ENCODE results near the gene JADE1. TPM values are rescaled to one million over a fixed set of nuclear protein-coding genes. Genes with fewer than 3 reads are reported as not detected.

JADE1 gene
- polyA plus RNA-seq, 2 of the 4 experiments (the other 2 are of a cell fraction) = 23.7 to 54.6 TPM

DNA sequence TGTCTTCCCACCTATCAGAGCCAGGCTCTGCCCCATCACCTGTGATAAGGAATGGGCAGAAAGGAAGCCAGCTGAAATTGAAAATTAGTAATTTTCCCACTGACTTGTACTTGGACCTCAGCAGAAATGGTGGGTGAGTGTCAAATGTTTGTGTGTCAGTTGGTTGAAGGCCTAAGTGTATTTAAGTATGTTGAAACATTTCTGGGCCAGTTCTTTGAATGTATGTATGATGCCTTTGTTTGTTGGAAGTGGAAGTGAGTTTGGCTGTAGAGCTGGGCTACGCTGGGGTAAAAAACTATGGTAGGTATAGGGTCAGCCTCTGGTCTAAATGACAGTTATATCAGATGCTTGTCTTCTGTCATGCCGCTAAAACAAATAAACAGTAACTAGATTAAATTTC is 27.7 kb downstream of the JADE1 start (continued):
- TF ChIP-seq NFE2L2 (conservative IDR thresholded peaks at IDR 0.05; ENCODE audit: low read length) (no peak), SREBF2 (IDR thresholded peaks at IDR 0.05) (no peak)

DNA sequence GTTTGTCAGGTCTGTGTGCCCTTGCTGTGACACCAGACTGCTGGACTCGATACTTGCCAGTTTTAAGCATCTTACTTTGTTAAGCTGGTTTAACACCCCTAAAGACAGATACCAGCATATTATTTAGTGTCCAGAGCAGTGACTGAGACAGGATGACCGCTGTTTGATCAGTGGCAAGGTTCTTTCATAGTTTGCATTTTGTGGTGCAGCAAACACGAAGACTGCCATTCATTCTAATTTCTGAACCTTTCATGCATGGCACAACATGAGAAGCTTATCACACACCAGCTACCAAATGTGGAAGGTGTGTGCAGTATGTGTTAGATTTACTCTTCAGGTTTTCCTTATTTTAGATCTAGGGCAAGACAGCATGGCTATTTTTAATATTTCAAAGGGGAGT is 28.2 kb downstream of the JADE1 start:
- ATAC-seq = no peak
- Histone ChIP-seq H3K9me3 (no peaks in the 10 kb centered on the region), H3K4me1 (peaks cover 45% of the 10 kb centered on the region; the same call in 2 of the 3 replicates), H3K4me2 (no peak overlapping the region), H3K4me3 (no peak overlapping the region), H3K27ac (no peak overlapping the region)
- ChIA-PET CTCF (no interaction called here), POLR2A (interaction anchor here (0.5 kb wide), 1 partner anchor 12 kb away, joined by 6 read pairs; no protein-coding TSS in a partner anchor)
- 88% methylated on average over 3 of the region's 3 CpGs for WGBS (ENCODE audit: missing lambda C conversion rate)
- TF ChIP-seq ZFP36 (IDR thresholded peaks at IDR 0.05; ENCODE audit: borderline replicate concordance, partially characterized antibody) = no peak
- no peak for FAIRE-seq
- DNase-seq (ENCODE audit: low read depth in 1 of 2, low spot score in 1 of 2) = no peak

DNA sequence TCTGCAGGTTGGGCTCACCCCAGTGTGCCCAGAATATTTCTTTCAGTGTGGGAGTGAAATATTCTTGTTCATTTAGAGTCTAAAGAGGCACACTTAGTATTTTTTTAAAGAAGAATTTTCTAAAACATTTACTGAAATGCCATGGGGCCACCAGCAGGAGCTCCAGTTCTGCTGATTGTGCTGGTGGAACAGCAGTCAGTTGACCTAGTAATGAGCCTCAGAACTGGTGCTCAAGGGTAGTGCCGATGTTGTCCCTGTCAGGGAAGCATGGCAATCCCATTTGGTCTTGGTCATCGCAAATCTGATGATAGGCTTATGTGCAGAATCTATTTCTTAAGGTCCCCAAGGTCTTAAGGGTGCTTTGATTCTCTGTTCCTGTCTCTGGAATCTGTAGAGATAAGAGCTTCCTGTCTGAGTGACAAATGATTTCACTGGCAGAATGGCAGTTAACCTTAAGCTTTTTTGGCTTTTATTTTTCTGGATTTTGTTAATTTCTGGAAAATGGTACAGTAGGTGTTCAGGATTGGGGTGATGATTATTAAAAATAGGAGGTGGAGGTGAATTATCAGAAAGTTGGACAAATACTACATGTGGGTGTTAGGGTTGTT is 31.3 kb downstream of the JADE1 start:
- Histone ChIP-seq H3K4me2 (no peak overlapping the region), H3K27ac (no peak overlapping the region), H3K4me3 (no peak overlapping the region), H3K9me3 (no peaks in the 10 kb centered on the region), H3K4me1 (peaks cover 63% of the 10 kb centered on the region)
- 89% methylated on average over 2 of the region's 2 CpGs for WGBS (ENCODE audit: missing lambda C conversion rate)
- no peak for TF ChIP-seq MYC (IDR thresholded peaks at IDR 0.05; ENCODE audit: borderline replicate concordance, low read length)
- TF ChIP-seq PHF8 (IDR thresholded peaks at IDR 0.05; ENCODE audit: borderline replicate concordance, low read depth) = no peak
- no peak for TF ChIP-seq ZFP36 (IDR thresholded peaks at IDR 0.05; ENCODE audit: borderline replicate concordance, partially characterized antibody)
- TF ChIP-seq MAFK (IDR thresholded peaks at IDR 0.05; ENCODE audit: partially characterized antibody) = no peak
- TF ChIP-seq HOXB5 (CRISPR knock-in tag; IDR thresholded peaks at IDR 0.05) = no peak
- TF ChIP-seq CBX2 (IDR thresholded peaks at IDR 0.05; ENCODE audit: borderline replicate concordance, low read depth) = no peak
- TF ChIP-seq HOXB13 (CRISPR knock-in tag; IDR thresholded peaks at IDR 0.05; ENCODE audit: low read depth) = no peak
- no peak for TF ChIP-seq KDM5A (IDR thresholded peaks at IDR 0.05)
- TF ChIP-seq, protein P1, sequence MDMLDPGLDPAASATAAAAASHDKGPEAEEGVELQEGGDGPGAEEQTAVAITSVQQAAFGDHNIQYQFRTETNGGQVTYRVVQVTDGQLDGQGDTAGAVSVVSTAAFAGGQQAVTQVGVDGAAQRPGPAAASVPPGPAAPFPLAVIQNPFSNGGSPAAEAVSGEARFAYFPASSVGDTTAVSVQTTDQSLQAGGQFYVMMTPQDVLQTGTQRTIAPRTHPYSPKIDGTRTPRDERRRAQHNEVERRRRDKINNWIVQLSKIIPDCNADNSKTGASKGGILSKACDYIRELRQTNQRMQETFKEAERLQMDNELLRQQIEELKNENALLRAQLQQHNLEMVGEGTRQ (IDR thresholded peaks at IDR 0.05) = no peak
- TF ChIP-seq, protein P2, sequence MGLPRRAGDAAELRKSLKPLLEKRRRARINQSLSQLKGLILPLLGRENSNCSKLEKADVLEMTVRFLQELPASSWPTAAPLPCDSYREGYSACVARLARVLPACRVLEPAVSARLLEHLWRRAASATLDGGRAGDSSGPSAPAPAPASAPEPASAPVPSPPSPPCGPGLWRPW (IDR thresholded peaks at IDR 0.05) = no peak
- TF ChIP-seq, protein P3, sequence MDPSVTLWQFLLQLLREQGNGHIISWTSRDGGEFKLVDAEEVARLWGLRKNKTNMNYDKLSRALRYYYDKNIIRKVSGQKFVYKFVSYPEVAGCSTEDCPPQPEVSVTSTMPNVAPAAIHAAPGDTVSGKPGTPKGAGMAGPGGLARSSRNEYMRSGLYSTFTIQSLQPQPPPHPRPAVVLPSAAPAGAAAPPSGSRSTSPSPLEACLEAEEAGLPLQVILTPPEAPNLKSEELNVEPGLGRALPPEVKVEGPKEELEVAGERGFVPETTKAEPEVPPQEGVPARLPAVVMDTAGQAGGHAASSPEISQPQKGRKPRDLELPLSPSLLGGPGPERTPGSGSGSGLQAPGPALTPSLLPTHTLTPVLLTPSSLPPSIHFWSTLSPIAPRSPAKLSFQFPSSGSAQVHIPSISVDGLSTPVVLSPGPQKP (IDR thresholded peaks at IDR 0.05; ENCODE audit: low read depth, low read length) = no peak
- TF ChIP-seq, protein P4, sequence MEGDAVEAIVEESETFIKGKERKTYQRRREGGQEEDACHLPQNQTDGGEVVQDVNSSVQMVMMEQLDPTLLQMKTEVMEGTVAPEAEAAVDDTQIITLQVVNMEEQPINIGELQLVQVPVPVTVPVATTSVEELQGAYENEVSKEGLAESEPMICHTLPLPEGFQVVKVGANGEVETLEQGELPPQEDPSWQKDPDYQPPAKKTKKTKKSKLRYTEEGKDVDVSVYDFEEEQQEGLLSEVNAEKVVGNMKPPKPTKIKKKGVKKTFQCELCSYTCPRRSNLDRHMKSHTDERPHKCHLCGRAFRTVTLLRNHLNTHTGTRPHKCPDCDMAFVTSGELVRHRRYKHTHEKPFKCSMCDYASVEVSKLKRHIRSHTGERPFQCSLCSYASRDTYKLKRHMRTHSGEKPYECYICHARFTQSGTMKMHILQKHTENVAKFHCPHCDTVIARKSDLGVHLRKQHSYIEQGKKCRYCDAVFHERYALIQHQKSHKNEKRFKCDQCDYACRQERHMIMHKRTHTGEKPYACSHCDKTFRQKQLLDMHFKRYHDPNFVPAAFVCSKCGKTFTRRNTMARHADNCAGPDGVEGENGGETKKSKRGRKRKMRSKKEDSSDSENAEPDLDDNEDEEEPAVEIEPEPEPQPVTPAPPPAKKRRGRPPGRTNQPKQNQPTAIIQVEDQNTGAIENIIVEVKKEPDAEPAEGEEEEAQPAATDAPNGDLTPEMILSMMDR (IDR thresholded peaks at IDR 0.05) = no peak
- TF ChIP-seq BHLHE40 (IDR thresholded peaks at IDR 0.05; ENCODE audit: low read depth, low read length) = no peak
- TF ChIP-seq HDAC2 (IDR thresholded peaks at IDR 0.05) = no peak
- DNase-seq (ENCODE audit: low read depth in 1 of 2, low spot score in 1 of 2) (no peak), FAIRE-seq (no peak), ATAC-seq (no peak)
- ChIA-PET POLR2A (no interaction called here), CTCF (interaction anchor here (1.4 kb wide), 1 partner anchor 9 kb away, joined by 3 read pairs; no protein-coding TSS in a partner anchor)

DNA sequence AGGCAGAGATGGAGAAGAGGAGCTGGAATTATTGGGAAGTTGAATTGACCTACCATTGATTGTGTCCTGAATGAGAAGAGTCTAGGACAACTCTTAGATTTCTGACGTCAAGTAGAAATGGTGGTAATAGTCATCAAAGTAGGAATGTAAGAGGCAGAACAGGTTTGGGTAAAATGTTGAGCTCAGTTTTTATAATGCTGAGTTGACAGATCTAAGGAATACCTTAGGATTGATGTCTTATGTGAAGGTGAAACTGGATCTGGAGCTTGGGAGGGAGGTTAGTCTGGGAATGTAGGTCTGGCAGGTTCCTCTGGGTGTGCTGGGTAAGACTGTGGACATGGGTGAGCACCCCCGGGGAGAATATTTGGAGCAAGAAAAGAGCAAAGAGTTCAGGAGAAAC is 31.9 kb downstream of the JADE1 start:
- FAIRE-seq = no peak
- no peak for ATAC-seq
- peaks cover 67% of the 10 kb centered on the region for H3K4me1 ChIP-seq
- no peak overlapping the region for H3K4me2 ChIP-seq
- ChIA-PET POLR2A (interaction anchor here (0.6 kb wide), 1 partner anchor 26 kb away, joined by 3 read pairs; no protein-coding TSS in a partner anchor), CTCF (interaction anchor here (1.4 kb wide), 1 partner anchor 9 kb away, joined by 3 read pairs; no protein-coding TSS in a partner anchor)
- no peaks in the 10 kb centered on the region for H3K9me3 ChIP-seq
- DNase-seq (ENCODE audit: low read depth in 1 of 2, low spot score in 1 of 2) = no peak
- no peak overlapping the region for H3K4me3 ChIP-seq
- no peak overlapping the region for H3K27ac ChIP-seq
- TF ChIP-seq, protein P5, sequence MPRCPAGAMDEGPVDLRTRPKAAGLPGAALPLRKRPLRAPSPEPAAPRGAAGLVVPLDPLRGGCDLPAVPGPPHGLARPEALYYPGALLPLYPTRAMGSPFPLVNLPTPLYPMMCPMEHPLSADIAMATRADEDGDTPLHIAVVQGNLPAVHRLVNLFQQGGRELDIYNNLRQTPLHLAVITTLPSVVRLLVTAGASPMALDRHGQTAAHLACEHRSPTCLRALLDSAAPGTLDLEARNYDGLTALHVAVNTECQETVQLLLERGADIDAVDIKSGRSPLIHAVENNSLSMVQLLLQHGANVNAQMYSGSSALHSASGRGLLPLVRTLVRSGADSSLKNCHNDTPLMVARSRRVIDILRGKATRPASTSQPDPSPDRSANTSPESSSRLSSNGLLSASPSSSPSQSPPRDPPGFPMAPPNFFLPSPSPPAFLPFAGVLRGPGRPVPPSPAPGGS (IDR thresholded peaks at IDR 0.05) = no peak
- TF ChIP-seq MAFK (IDR thresholded peaks at IDR 0.05; ENCODE audit: partially characterized antibody) = peak; percentile 90
- WGBS (ENCODE audit: missing lambda C conversion rate) = 95% methylated on average over 2 of the region's 2 CpGs
